SK-N-SH treated with all-trans-retinoic acid at 6 μM for 48 hours (cell line): ENCODE data around the gene ST6GALNAC5.
A peak's percentile ranks its signal among the peaks of the same experiment; 100 is the strongest.

Source experiments
- ATAC-seq: fragments of 200-7000 bp; cut with Tn5 transposase; 3 replicates; pipeline ENCODE4 v1.9.1; 2020; ENCODE audit warnings: mild to moderate bottlenecking, moderate library complexity
- ARNTL ChIP-seq: fragments of 450-650 bp; formaldehyde crosslinking; IDR thresholded peaks from 2 replicates; pipeline ENCODE4 v1.5.0; 2020; ENCODE audit warnings: low read depth, mild to moderate bottlenecking, moderate library complexity, borderline replicate concordance
- BACH2 ChIP-seq: fragments of 250-450 bp; sonication (Bioruptor Pico); IDR thresholded peaks from 2 replicates; pipeline ENCODE4 v1.9.0; 2021; ENCODE audit warnings: mild to moderate bottlenecking, borderline replicate concordance
- CSDC2 ChIP-seq: fragments of 250-450 bp; sonication (Bioruptor Pico); IDR thresholded peaks from 2 replicates; pipeline ENCODE4 v1.5.0; 2020; ENCODE audit warnings: mild to moderate bottlenecking, moderate library complexity
- ESRRG ChIP-seq: fragments of 250-450 bp; sonication (Bioruptor Pico); IDR thresholded peaks from 2 replicates; pipeline ENCODE4 v1.6.1; 2021; ENCODE audit warnings: mild to moderate bottlenecking
- GLIS3 ChIP-seq: fragments of 250-450 bp; sonication (Bioruptor Pico); IDR thresholded peaks from 2 replicates; pipeline ENCODE4 v1.5.0; 2020; ENCODE audit warnings: mild to moderate bottlenecking, moderate library complexity
- ISL1 ChIP-seq: fragments of 250-450 bp; sonication (Bioruptor Pico); IDR thresholded peaks from 2 replicates; pipeline ENCODE4 v2.1.2; 2022; ENCODE audit warnings: mild to moderate bottlenecking, moderate library complexity
- OSR1 ChIP-seq: fragments of 250-450 bp; sonication (Bioruptor Pico); IDR thresholded peaks from 2 replicates; pipeline ENCODE4 v1.8.0; 2022; ENCODE audit warnings: moderate library complexity, mild to moderate bottlenecking, inconsistent platforms
- PPARA ChIP-seq: fragments of 250-450 bp; sonication (Bioruptor Pico); IDR thresholded peaks from 2 replicates; pipeline ENCODE4 v1.5.0; 2020; ENCODE audit warnings: mild to moderate bottlenecking, borderline replicate concordance
- RARB ChIP-seq: fragments of 250-450 bp; sonication (Bioruptor Pico); IDR thresholded peaks from 2 replicates; pipeline ENCODE4 v1.8.0; 2021; ENCODE audit warnings: mild to moderate bottlenecking, moderate library complexity
- TCF4 ChIP-seq: fragments of 250-450 bp; sonication (Bioruptor Pico); IDR thresholded peaks from 2 replicates; pipeline ENCODE4 v1.8.0; 2021; ENCODE audit warnings: mild to moderate bottlenecking, moderate library complexity, borderline replicate concordance
- TOX ChIP-seq: fragments of 250-450 bp; sonication (Bioruptor Pico); IDR thresholded peaks from 2 replicates; pipeline ENCODE4 v1.8.0; 2021; ENCODE audit warnings: mild to moderate bottlenecking, moderate library complexity, borderline replicate concordance
- ZC3H10 ChIP-seq: fragments of 250-450 bp; sonication (Bioruptor Pico); IDR thresholded peaks from 2 replicates; pipeline ENCODE4 v1.5.1; 2021; ENCODE audit warnings: mild to moderate bottlenecking, moderate library complexity
- ZFP3 ChIP-seq: fragments of 250-450 bp; sonication (Bioruptor Pico); IDR thresholded peaks from 2 replicates; pipeline ENCODE4 v1.5.0; 2020; ENCODE audit warnings: mild to moderate bottlenecking, moderate library complexity
- ZFP30 ChIP-seq: fragments of 450-650 bp; formaldehyde crosslinking; IDR thresholded peaks from 2 replicates; pipeline ENCODE4 v1.5.0; 2022; ENCODE audit warnings: mild to moderate bottlenecking, moderate library complexity
- ZNF565 ChIP-seq: fragments of 450-650 bp; formaldehyde crosslinking; conservative IDR thresholded peaks from 2 replicates; pipeline ENCODE4 v1.5.0; 2020; ENCODE audit warnings: low read depth, mild to moderate bottlenecking, moderate library complexity
- ZNF70 ChIP-seq: fragments of 450-650 bp; formaldehyde crosslinking; IDR thresholded peaks from 2 replicates; pipeline ENCODE4 v1.5.0; 2020; ENCODE audit warnings: mild to moderate bottlenecking, moderate library complexity
- ZNF8 ChIP-seq: fragments of 450-650 bp; formaldehyde crosslinking; IDR thresholded peaks from 2 replicates; pipeline ENCODE4 v1.5.0; 2020; ENCODE audit warnings: mild to moderate bottlenecking, moderate library complexity
- TF ChIP-seq, protein P1 (sequence below): fragments of 250-450 bp; sonication (Bioruptor Pico); IDR thresholded peaks from 2 replicates; pipeline ENCODE4 v1.5.0; 2020; ENCODE audit warnings: mild to moderate bottlenecking, moderate library complexity
- TF ChIP-seq, protein P2 (sequence below): fragments of 250-450 bp; sonication (Bioruptor Pico); IDR thresholded peaks from 2 replicates; pipeline ENCODE4 v1.5.1; 2021; ENCODE audit warnings: mild to moderate bottlenecking, moderate library complexity
- TF ChIP-seq, protein P3 (sequence below): fragments of 250-450 bp; sonication (Bioruptor Pico); IDR thresholded peaks from 2 replicates; pipeline ENCODE4 v1.5.1; 2020; ENCODE audit warnings: low read depth, mild to moderate bottlenecking, moderate library complexity
- TF ChIP-seq, protein P4 (sequence below): fragments of 250-450 bp; sonication (Bioruptor Pico); IDR thresholded peaks from 2 replicates; pipeline ENCODE4 v1.8.0; 2020; ENCODE audit warnings: mild to moderate bottlenecking, moderate library complexity, borderline replicate concordance

Gene ST6GALNAC5

DNA sequence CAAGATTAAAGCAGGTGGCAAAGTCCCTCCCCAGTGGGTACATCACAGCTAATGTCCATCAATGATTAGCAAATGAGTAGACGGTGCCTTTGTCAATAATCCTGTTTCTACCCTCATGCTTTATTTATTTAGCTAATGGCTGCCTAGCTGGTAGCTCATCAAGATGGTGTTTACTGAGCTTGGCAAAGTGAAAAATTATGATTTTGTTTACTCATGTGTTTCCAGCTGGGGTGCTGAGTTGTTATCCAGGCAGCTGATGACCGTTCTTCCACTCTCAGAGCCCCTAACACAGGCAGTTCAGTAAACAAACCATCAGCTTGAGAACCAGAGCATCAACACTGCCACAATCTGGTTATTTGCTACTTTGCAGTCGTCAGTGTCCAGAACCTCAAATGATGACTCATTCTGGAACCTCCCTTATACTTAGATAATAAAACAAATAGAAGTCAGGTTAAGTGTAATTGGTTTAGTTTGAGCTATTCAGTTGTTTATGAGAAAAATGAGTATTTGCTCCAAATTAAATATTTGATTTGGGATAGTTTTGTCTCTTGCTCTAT is 163.9 kb downstream of the ST6GALNAC5 start:
- peak; percentile 81 for ATAC-seq
- TF ChIP-seq RARB (no peak), ZC3H10 (CRISPR knock-in tag) (peak; percentile 69), ARNTL (no peak), OSR1 (CRISPR knock-in tag) (no peak), ZFP3 (no peak), ISL1 (no peak), ESRRG (CRISPR knock-in tag) (no peak)
- TF ChIP-seq, protein P1, sequence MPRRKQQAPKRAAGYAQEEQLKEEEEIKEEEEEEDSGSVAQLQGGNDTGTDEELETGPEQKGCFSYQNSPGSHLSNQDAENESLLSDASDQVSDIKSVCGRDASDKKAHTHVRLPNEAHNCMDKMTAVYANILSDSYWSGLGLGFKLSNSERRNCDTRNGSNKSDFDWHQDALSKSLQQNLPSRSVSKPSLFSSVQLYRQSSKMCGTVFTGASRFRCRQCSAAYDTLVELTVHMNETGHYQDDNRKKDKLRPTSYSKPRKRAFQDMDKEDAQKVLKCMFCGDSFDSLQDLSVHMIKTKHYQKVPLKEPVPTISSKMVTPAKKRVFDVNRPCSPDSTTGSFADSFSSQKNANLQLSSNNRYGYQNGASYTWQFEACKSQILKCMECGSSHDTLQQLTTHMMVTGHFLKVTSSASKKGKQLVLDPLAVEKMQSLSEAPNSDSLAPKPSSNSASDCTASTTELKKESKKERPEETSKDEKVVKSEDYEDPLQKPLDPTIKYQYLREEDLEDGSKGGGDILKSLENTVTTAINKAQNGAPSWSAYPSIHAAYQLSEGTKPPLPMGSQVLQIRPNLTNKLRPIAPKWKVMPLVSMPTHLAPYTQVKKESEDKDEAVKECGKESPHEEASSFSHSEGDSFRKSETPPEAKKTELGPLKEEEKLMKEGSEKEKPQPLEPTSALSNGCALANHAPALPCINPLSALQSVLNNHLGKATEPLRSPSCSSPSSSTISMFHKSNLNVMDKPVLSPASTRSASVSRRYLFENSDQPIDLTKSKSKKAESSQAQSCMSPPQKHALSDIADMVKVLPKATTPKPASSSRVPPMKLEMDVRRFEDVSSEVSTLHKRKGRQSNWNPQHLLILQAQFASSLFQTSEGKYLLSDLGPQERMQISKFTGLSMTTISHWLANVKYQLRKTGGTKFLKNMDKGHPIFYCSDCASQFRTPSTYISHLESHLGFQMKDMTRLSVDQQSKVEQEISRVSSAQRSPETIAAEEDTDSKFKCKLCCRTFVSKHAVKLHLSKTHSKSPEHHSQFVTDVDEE (CRISPR knock-in tag) = no peak
- TF ChIP-seq, protein P2, sequence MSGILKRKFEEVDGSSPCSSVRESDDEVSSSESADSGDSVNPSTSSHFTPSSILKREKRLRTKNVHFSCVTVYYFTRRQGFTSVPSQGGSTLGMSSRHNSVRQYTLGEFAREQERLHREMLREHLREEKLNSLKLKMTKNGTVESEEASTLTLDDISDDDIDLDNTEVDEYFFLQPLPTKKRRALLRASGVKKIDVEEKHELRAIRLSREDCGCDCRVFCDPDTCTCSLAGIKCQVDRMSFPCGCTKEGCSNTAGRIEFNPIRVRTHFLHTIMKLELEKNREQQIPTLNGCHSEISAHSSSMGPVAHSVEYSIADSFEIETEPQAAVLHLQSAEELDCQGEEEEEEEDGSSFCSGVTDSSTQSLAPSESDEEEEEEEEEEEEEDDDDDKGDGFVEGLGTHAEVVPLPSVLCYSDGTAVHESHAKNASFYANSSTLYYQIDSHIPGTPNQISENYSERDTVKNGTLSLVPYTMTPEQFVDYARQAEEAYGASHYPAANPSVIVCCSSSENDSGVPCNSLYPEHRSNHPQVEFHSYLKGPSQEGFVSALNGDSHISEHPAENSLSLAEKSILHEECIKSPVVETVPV (CRISPR knock-in tag) = no peak

DNA sequence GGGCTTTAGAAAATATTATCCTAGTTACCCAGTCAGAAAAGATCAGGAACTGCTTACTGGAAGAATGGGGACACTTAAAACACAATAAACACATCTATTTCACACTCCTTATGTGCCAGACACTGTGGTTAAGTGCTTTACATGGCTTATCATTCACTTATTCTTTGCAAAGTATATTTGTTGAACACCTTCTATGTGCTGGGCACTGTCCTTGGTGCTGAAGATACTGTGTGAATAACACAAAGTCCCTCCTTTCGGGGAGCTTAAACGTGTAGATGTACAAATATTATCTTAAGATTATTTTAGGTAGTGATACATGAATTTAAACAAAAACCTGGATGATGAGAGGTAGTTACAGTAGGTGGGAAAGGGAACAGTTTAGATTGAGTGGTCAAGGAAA is 169.3 kb downstream of the ST6GALNAC5 start:
- ATAC-seq = no peak
- TF ChIP-seq PPARA (CRISPR knock-in tag) (no peak), CSDC2 (no peak), TOX (CRISPR knock-in tag) (no peak), TCF4 (CRISPR knock-in tag) (no peak), ZNF8 (no peak)
- TF ChIP-seq, all 23 proteins: peak for 0

DNA sequence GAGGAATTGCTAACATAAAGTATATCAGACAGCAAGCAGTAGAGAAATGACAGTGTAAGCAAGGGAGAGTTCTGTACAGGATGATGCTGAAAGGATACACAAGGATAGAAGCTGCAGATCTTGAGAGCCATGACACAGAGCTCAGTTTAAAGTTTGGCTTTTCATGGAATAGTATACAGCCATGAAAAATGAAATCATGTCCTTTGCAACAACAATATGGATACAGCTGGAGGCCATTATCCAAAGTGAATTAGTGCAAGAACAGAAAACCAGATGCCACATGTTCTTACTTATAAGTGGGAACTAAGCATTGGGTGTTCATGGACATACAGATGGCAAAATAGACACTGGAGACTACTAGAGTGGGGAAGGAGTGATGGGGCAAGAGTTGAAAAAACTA is 169.8 kb downstream of the ST6GALNAC5 start:
- ATAC-seq = no peak
- TF ChIP-seq BACH2 (no peak), TOX (CRISPR knock-in tag) (no peak), TCF4 (CRISPR knock-in tag) (no peak), ZC3H10 (CRISPR knock-in tag) (no peak), GLIS3 (CRISPR knock-in tag) (no peak), OSR1 (CRISPR knock-in tag) (no peak), CSDC2 (no peak), ZFP30 (CRISPR knock-in tag) (no peak), PPARA (CRISPR knock-in tag) (no peak), ZNF565 (CRISPR knock-in tag) (no peak), ZNF8 (no peak), ISL1 (no peak), RARB (no peak), ZNF70 (no peak)
- TF ChIP-seq, protein P3, sequence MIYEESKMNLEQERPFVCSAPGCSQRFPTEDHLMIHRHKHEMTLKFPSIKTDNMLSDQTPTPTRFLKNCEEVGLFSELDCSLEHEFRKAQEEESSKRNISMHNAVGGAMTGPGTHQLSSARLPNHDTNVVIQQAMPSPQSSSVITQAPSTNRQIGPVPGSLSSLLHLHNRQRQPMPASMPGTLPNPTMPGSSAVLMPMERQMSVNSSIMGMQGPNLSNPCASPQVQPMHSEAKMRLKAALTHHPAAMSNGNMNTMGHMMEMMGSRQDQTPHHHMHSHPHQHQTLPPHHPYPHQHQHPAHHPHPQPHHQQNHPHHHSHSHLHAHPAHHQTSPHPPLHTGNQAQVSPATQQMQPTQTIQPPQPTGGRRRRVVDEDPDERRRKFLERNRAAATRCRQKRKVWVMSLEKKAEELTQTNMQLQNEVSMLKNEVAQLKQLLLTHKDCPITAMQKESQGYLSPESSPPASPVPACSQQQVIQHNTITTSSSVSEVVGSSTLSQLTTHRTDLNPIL (CRISPR knock-in tag) = no peak
- TF ChIP-seq, protein P4, sequence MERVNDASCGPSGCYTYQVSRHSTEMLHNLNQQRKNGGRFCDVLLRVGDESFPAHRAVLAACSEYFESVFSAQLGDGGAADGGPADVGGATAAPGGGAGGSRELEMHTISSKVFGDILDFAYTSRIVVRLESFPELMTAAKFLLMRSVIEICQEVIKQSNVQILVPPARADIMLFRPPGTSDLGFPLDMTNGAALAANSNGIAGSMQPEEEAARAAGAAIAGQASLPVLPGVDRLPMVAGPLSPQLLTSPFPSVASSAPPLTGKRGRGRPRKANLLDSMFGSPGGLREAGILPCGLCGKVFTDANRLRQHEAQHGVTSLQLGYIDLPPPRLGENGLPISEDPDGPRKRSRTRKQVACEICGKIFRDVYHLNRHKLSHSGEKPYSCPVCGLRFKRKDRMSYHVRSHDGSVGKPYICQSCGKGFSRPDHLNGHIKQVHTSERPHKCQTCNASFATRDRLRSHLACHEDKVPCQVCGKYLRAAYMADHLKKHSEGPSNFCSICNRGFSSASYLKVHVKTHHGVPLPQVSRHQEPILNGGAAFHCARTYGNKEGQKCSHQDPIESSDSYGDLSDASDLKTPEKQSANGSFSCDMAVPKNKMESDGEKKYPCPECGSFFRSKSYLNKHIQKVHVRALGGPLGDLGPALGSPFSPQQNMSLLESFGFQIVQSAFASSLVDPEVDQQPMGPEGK (CRISPR knock-in tag) = no peak
- TF ChIP-seq, protein P1 (CRISPR knock-in tag) = no peak
- TF ChIP-seq, protein P2 (CRISPR knock-in tag) = no peak
